ENCODE measurements around the gene KCNN2.

The KCNN2 gene

GRCh38 chr5:114361724-114362196, at the start of gene KCNN2:
KCNN2 (plus strand) TSS chr5:114362070; CDS start chr5:114362140, 70 bp downstream.
- DNase-seq (ENCODE audit: low read depth): no peak

- DNase-seq (ENCODE audit: low read depth): no peak
These were observed 49.2 kb upstream of the KCNN2 start for GRCh38 chr5:114312658-114313057.

GRCh38 chr5:114314061-114314460, 47.8 kb upstream of the KCNN2 start:
- no peak for DNase-seq (ENCODE audit: low read depth)

GRCh38 chr5:114316167-114316566, 45.7 kb upstream of the KCNN2 start:
- DNase-seq (ENCODE audit: low read depth): no peak

- no peak for DNase-seq (ENCODE audit: low read depth)
These were observed 44.1 kb upstream of the KCNN2 start for GRCh38 chr5:114317751-114318150.

- no peak for DNase-seq (ENCODE audit: low read depth)
These were observed 42.6 kb upstream of the KCNN2 start for GRCh38 chr5:114319236-114319635.

GRCh38 chr5:114319821-114320220, 42.0 kb upstream of the KCNN2 start:
- no peak for DNase-seq (ENCODE audit: low read depth)

- DNase-seq (ENCODE audit: low read depth): no peak
These were observed 37.6 kb upstream of the KCNN2 start for GRCh38 chr5:114324282-114324681.

- DNase-seq (ENCODE audit: low read depth): no peak
These were observed 36.3 kb upstream of the KCNN2 start for GRCh38 chr5:114325541-114325940.

- no peak for DNase-seq (ENCODE audit: low read depth)
These were observed 34.4 kb upstream of the KCNN2 start for GRCh38 chr5:114327474-114327873.

- DNase-seq (ENCODE audit: low read depth): no peak
These were observed 33.9 kb upstream of the KCNN2 start for GRCh38 chr5:114327987-114328386.

- DNase-seq (ENCODE audit: low read depth): no peak
These were observed 30.8 kb upstream of the KCNN2 start for GRCh38 chr5:114330916-114331531.

GRCh38 chr5:114332493-114332892, 29.4 kb upstream of the KCNN2 start:
- no peak for DNase-seq (ENCODE audit: low read depth)

GRCh38 chr5:114332925-114333324, 28.9 kb upstream of the KCNN2 start:
- DNase-seq (ENCODE audit: low read depth): no peak

GRCh38 chr5:114335391-114335790, 26.5 kb upstream of the KCNN2 start:
- no peak for DNase-seq (ENCODE audit: low read depth)

GRCh38 chr5:114339108-114339507, 22.8 kb upstream of the KCNN2 start:
- no peak for DNase-seq (ENCODE audit: low read depth)

GRCh38 chr5:114346181-114346580, 15.7 kb upstream of the KCNN2 start:
- no peak for DNase-seq (ENCODE audit: low read depth)

- DNase-seq (ENCODE audit: low read depth): no peak
These were observed 6.6 kb upstream of the KCNN2 start for GRCh38 chr5:114355086-114355830.

- DNase-seq (ENCODE audit: low read depth): no peak
These were observed 3.5 kb upstream of the KCNN2 start for GRCh38 chr5:114358329-114358728.

- no peak for DNase-seq (ENCODE audit: low read depth)
These were observed 1.5 kb upstream of the KCNN2 start for GRCh38 chr5:114360357-114360756.

- DNase-seq (ENCODE audit: low read depth): no peak
These were observed 800 bp upstream of the KCNN2 start for GRCh38 chr5:114360816-114361723.

- DNase-seq (ENCODE audit: low read depth): no peak
These were observed 517 bp downstream of the KCNN2 start for GRCh38 chr5:114362197-114362976.

Measured in activated T-cell treated with anti-CD3 and anti-CD28 coated beads for 1 hour (primary cell).